Osteoblast (primary cell): Measurements from ENCODE around the gene BCAR3. TPM values are rescaled to one million over a fixed set of nuclear protein-coding genes. Genes with fewer than 3 reads are reported as not detected.

ENCODE experiments used
- DNase-seq: peaks from one replicate; pipeline ENCODE4 v3.0.0; 2011; ENCODE audit warnings: low spot score, mixed read lengths; ENCODE audit not compliant: insufficient read length; ENCODE audit errors: missing footprints
- H2AFZ ChIP-seq: 2 replicates; pipeline ENCODE4 v1.6.0; 2011; ENCODE audit warnings: mild to moderate bottlenecking, low read length
- H3K27ac ChIP-seq: 2 replicates; pipeline ENCODE4 v1.5.1; 2011; ENCODE audit warnings: mild to moderate bottlenecking, low read depth, low read length, moderate library complexity
- H3K27me3 ChIP-seq: 2 replicates; pipeline ENCODE4 v1.6.0; 2012; ENCODE audit warnings: mild to moderate bottlenecking, control low read depth, inconsistent platforms, low read length, moderate library complexity; ENCODE audit not compliant: insufficient read depth
- H3K36me3 ChIP-seq: 2 replicates; pipeline ENCODE4 v1.5.1; 2011; ENCODE audit warnings: mild to moderate bottlenecking, low read length, control low read depth, moderate library complexity; ENCODE audit not compliant: insufficient read depth
- H3K4me1 ChIP-seq: 2 replicates; pipeline ENCODE4 v1.5.1; 2011; ENCODE audit warnings: mild to moderate bottlenecking, low read length, control low read depth, moderate library complexity; ENCODE audit not compliant: insufficient read depth
- H3K4me2 ChIP-seq: 2 replicates; pipeline ENCODE4 v1.6.0; 2011; ENCODE audit warnings: mild to moderate bottlenecking, low read length; ENCODE audit not compliant: insufficient read depth
- H3K4me3 ChIP-seq: fragments of 200-600 bp; sonication (generic); 3 replicates; pipeline ENCODE4 v1.5.1; 2012; ENCODE audit warnings: mild to moderate bottlenecking, low read length, inconsistent platforms; ENCODE audit not compliant: insufficient read depth
- H3K79me2 ChIP-seq: 2 replicates; pipeline ENCODE4 v1.6.0; 2012; ENCODE audit warnings: mild to moderate bottlenecking, low read length, control low read depth, inconsistent platforms; ENCODE audit not compliant: insufficient read depth
- H3K9me3 ChIP-seq: 2 replicates; pipeline ENCODE4 v1.5.1; 2011; ENCODE audit warnings: low read depth, low read length, control low read depth
- H4K20me1 ChIP-seq: 2 replicates; pipeline ENCODE4 v1.6.0; 2012; ENCODE audit warnings: mild to moderate bottlenecking, low read length, control low read depth; ENCODE audit not compliant: insufficient read depth
- total RNA-seq: library from RNA; depleted of rRNA; stranded (reverse); fragments of >200 nt; gene quantifications from 2 replicates; pipeline ENCODE4 v1.2.3, GENCODE V29; 2012
- TF ChIP-seq, protein P1 (sequence below): IDR thresholded peaks from 2 replicates; pipeline ENCODE4 v1.5.1; 2011; ENCODE audit warnings: mild to moderate bottlenecking, low read depth, low read length, moderate library complexity; ENCODE audit errors: extremely low read depth

Gene BCAR3
- total RNA-seq, 1 donor: 34.0 TPM

DNA sequence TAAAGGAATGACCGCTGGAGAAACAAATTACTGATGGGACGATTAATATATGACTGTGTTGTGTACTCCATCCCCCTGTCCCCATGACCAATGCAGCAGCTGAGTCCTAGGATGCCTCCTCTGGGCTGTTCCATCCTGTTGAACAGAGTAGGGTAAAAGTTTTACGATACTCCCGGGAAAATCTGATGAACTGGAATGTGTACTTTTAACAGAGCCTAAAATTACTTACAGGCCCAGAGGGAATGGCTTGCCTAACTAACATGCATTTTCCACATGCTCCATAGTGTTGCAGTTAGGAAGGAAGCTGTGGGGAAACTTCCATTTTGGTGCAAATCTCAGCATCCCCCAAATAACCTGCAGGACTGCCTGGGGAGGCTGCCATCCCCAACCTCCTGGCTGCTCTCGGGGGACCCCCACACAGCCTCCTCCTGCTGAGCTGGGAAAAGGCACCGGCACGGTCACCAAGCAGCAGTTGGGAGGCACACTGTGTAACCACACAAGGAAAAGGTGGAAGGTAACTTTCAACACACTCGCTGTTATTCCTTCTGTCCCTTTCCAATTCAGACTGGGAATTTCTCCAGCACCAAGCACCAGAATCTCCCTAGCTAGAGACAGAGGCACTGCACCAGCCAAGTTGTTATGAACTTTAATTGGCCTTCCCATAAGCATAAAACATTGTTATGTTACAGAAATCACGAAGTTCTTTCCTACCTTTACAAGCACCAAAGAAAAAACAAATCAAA lies 97.2 kb downstream of the BCAR3 start:
- TF ChIP-seq, protein P1, sequence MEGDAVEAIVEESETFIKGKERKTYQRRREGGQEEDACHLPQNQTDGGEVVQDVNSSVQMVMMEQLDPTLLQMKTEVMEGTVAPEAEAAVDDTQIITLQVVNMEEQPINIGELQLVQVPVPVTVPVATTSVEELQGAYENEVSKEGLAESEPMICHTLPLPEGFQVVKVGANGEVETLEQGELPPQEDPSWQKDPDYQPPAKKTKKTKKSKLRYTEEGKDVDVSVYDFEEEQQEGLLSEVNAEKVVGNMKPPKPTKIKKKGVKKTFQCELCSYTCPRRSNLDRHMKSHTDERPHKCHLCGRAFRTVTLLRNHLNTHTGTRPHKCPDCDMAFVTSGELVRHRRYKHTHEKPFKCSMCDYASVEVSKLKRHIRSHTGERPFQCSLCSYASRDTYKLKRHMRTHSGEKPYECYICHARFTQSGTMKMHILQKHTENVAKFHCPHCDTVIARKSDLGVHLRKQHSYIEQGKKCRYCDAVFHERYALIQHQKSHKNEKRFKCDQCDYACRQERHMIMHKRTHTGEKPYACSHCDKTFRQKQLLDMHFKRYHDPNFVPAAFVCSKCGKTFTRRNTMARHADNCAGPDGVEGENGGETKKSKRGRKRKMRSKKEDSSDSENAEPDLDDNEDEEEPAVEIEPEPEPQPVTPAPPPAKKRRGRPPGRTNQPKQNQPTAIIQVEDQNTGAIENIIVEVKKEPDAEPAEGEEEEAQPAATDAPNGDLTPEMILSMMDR: no peak
- Histone ChIP-seq H3K9me3 (no peaks in the 10 kb centered on the region), H3K36me3 (peaks cover 67% of the 10 kb centered on the region), H3K27ac (peak overlapping the region; percentile 62), H3K4me3 (no peak overlapping the region), H2AFZ (no peak overlapping the region), H3K4me2 (peak overlapping the region; percentile 51), H3K27me3 (no peaks in the 10 kb centered on the region), H3K79me2 (peaks cover 48% of the 10 kb centered on the region), H4K20me1 (peaks cover 27% of the 10 kb centered on the region), H3K4me1 (peaks cover 38% of the 10 kb centered on the region)
- DNase-seq: peak; percentile 84

DNA sequence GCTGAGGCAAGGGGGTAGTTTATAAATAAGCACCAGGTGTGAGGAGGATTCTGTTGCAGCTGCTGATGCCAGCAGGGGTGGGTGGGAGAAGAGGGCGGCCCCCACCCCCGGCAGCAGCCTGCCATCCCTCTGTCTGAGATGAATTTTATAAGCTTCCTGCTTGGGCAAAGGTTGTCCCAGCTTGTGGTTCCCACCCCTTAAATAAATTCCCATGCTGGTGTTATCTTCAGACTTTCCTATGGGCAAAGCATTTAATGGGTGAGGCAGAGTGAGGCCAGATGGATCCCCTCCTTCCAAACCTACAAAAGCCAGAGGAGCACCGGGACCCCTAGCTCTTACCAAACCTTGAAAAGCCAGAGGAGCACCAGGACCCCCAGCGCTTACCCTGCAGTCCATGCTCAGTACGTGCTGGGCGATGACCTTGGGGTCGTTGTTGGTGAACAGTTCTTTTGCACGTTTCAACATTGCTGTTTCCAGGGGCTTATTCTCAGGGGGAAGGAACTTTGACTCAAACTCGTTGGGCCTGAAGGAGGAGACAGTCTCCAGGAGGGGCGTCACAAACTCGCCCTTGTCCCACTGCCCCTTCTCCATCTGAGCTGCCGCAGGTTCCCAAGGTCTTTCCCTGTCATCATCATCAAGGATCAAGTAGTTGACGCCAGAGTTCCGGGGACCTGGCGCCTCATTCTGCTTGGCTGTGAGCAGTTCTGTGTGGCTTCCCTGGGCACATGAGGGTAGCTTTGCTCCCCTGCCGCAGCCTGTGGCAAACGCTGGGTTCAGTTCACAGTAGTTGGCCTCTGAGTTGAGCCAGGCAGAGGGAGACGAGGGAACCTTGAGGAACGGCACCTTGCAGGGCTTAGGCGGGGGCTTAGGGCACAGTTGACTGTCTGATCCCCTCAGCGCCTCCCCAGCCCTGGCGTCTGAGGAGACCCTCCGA lies 99.5 kb downstream of the BCAR3 start:
- H4K20me1 ChIP-seq: peaks cover 34% of the 10 kb centered on the region
- H3K79me2 ChIP-seq: peaks cover 48% of the 10 kb centered on the region
- H3K36me3 ChIP-seq: peaks cover 63% of the 10 kb centered on the region
- DNase-seq: no peak
- H2AFZ ChIP-seq: no peak overlapping the region
- no peaks in the 10 kb centered on the region for H3K27me3 ChIP-seq
- no peak overlapping the region for H3K27ac ChIP-seq
- no peak overlapping the region for H3K4me3 ChIP-seq
- TF ChIP-seq, protein P1: no peak
- H3K4me1 ChIP-seq: peaks cover 36% of the 10 kb centered on the region
- H3K9me3 ChIP-seq: no peaks in the 10 kb centered on the region
- H3K4me2 ChIP-seq: no peak overlapping the region

DNA sequence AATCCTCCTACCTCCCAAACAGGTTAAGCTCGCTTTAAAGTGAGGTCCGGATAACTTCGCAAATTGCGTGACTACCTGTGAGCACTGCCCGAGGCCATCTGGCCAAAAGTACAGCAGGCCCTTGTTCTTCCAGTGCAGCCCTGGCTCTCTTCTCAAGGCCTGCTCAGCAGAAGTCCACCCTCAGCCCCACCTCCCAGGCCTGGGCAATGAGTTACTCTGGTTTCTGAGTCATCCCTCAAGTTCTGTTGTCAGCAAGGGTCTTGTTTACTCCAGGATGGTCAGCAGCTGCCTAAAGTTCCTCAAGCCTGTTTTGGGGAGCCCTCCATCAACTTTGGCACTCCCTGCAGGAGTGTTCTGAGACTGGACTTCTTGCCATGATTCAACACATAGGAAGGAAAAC lies 101.7 kb downstream of the BCAR3 start:
- Histone ChIP-seq H3K4me3 (no peak overlapping the region), H4K20me1 (peaks cover 28% of the 10 kb centered on the region), H2AFZ (no peak overlapping the region), H3K27ac (peak overlapping the region; percentile 63), H3K36me3 (peaks cover 75% of the 10 kb centered on the region), H3K9me3 (no peaks in the 10 kb centered on the region), H3K79me2 (peaks cover 54% of the 10 kb centered on the region), H3K4me1 (peaks cover 24% of the 10 kb centered on the region), H3K27me3 (no peaks in the 10 kb centered on the region), H3K4me2 (no peak overlapping the region)
- DNase-seq: peak; percentile 92
- TF ChIP-seq, protein P1: no peak
